ENCODE measurements around the gene PGAP2. TPM values are rescaled to one million over a fixed set of nuclear protein-coding genes. Genes with fewer than 3 reads are reported as not detected.

The PGAP2 gene
- total RNA-seq, 3 donors from 2014 or later, result 12.3 to 24.3 (median 20.6) TPM

- Histone ChIP-seq H3K36me3 (no peaks in the 10 kb centered on the region), H3K27ac (peak overlapping the region in 1 of 2 donors; percentile 33), H3K4me1 (peaks cover 0 to 10% of the 10 kb centered on the region in 2 donors), H3K4me3 (no peak overlapping the region), H3K27me3 (no peaks in the 10 kb centered on the region), H3K9me3 (no peaks in the 10 kb centered on the region)
- DNase-seq (ENCODE audit: low spot score in 2 of 2), result no peak
- TF ChIP-seq POLR2A (IDR thresholded peaks at IDR 0.05) (no peak), POLR2AphosphoS5 (IDR thresholded peaks at IDR 0.05) (no peak)
- TF ChIP-seq, protein P1, sequence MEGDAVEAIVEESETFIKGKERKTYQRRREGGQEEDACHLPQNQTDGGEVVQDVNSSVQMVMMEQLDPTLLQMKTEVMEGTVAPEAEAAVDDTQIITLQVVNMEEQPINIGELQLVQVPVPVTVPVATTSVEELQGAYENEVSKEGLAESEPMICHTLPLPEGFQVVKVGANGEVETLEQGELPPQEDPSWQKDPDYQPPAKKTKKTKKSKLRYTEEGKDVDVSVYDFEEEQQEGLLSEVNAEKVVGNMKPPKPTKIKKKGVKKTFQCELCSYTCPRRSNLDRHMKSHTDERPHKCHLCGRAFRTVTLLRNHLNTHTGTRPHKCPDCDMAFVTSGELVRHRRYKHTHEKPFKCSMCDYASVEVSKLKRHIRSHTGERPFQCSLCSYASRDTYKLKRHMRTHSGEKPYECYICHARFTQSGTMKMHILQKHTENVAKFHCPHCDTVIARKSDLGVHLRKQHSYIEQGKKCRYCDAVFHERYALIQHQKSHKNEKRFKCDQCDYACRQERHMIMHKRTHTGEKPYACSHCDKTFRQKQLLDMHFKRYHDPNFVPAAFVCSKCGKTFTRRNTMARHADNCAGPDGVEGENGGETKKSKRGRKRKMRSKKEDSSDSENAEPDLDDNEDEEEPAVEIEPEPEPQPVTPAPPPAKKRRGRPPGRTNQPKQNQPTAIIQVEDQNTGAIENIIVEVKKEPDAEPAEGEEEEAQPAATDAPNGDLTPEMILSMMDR (IDR thresholded peaks at IDR 0.05), result no peak
- intact Hi-C loops (cut with DNase I; ENCODE audit: low total_unique reads), result no loop called here
Observed at GRCh38 chr11:3837793-3838192, 29.4 kb downstream of the PGAP2 start.

- H3K4me3 ChIP-seq, result no peak overlapping the region
- no peaks in the 10 kb centered on the region for H3K36me3 ChIP-seq
- no peak for DNase-seq (ENCODE audit: low spot score in 2 of 2)
- intact Hi-C loops (cut with DNase I; ENCODE audit: low total_unique reads), result no loop called here
- TF ChIP-seq POLR2A (IDR thresholded peaks at IDR 0.05), result no peak
- no peak for TF ChIP-seq POLR2AphosphoS5 (IDR thresholded peaks at IDR 0.05)
- TF ChIP-seq, protein P1 (IDR thresholded peaks at IDR 0.05), result no peak
- no peaks in the 10 kb centered on the region for H3K9me3 ChIP-seq
- no peaks in the 10 kb centered on the region for H3K27me3 ChIP-seq
- H3K4me1 ChIP-seq, result peaks cover 0 to 10% of the 10 kb centered on the region in 2 donors
- peak overlapping the region in 1 of 2 donors; percentile 6 for H3K27ac ChIP-seq
Observed at GRCh38 chr11:3838504-3838903, 30.1 kb downstream of the PGAP2 start.

GRCh38 chr11:3840004-3840869 is 31.9 kb downstream of the PGAP2 start:
- TF ChIP-seq POLR2A (IDR thresholded peaks at IDR 0.05) (no peak), POLR2AphosphoS5 (IDR thresholded peaks at IDR 0.05) (no peak)
- TF ChIP-seq, protein P1 (IDR thresholded peaks at IDR 0.05), result no peak
- Histone ChIP-seq H3K27me3 (no peaks in the 10 kb centered on the region), H3K27ac (peak overlapping the region; percentile 98), H3K36me3 (no peaks in the 10 kb centered on the region), H3K9me3 (no peaks in the 10 kb centered on the region), H3K4me1 (peaks cover 0 to 10% of the 10 kb centered on the region in 2 donors), H3K4me3 (peak overlapping the region; percentile 72 to 86 (median 83))
- intact Hi-C loops (cut with DNase I; ENCODE audit: low total_unique reads), result no loop called here
- no peak for DNase-seq (ENCODE audit: low spot score in 2 of 2)

GRCh38 chr11:3840870-3841425 is 32.6 kb downstream of the PGAP2 start, which contains the start of gene RHOG:
Gene RHOG, minus strand, starts transcription at chr11:3840959. Its CDS starts 12,821 bp downstream, at chr11:3828138.
- TF ChIP-seq, protein P1 (IDR thresholded peaks at IDR 0.05), result no peak
- TF ChIP-seq POLR2A (IDR thresholded peaks at IDR 0.05) (no peak), POLR2AphosphoS5 (IDR thresholded peaks at IDR 0.05) (no peak)
- Histone ChIP-seq H3K36me3 (no peaks in the 10 kb centered on the region), H3K4me1 (peaks cover 0 to 10% of the 10 kb centered on the region in 2 donors), H3K27ac (peak within 1 kb of the TSS; percentile 98), H3K4me3 (peak within 1 kb of the TSS; percentile 72 to 86 (median 83)), H3K9me3 (no peaks in the 10 kb centered on the region), H3K27me3 (no peaks in the 10 kb centered on the region)
- peak; percentile 73 to 75 for DNase-seq (ENCODE audit: low spot score in 2 of 2)
- intact Hi-C loops (cut with DNase I; ENCODE audit: low total_unique reads), result no loop called here
